BJ (cell line): Measurements from ENCODE around the gene CNOT4. TPM values are rescaled to one million over a fixed set of nuclear protein-coding genes. Genes with fewer than 3 reads are reported as not detected.

Experiments
- CTCF ChIA-PET: fragments of 350-600 bp; formaldehyde crosslinking; extraction: SDS; loops from one replicate; lab custom pipeline; 2021; ENCODE audit warnings: antibody characterized with exemption, inconsistent platforms; lab: Yijun Ruan, JAX
- POLR2A ChIA-PET: fragments of 300-600 bp; sonication (Branson Sonifier 250); formaldehyde crosslinking; extraction: SDS; loops from one replicate; lab custom pipeline; 2021; ENCODE audit warnings: antibody characterized with exemption; lab: Charles Lee
- DNase-seq: peaks from one replicate; pipeline ENCODE4 v3.0.0-alpha.2; 2011; ENCODE audit warnings: low read depth
- H3K27me3 ChIP-seq: 2 replicates; pipeline ENCODE4 v1.6.0; 2011; ENCODE audit warnings: low read length; ENCODE audit not compliant: control insufficient read depth, insufficient read depth
- H3K36me3 ChIP-seq: 2 replicates; pipeline ENCODE4 v1.5.1; 2011; ENCODE audit warnings: low read length; ENCODE audit not compliant: control insufficient read depth, insufficient read depth
- H3K4me3 ChIP-seq: 2 replicates; pipeline ENCODE4 v1.5.1; 2011; ENCODE audit warnings: low read depth, mild to moderate bottlenecking, control low read depth, low read length
- polyA plus RNA-seq: library from polyadenylated mRNA; depleted of rRNA; stranded (reverse); fragments of >200 nt; gene quantifications from 2 replicates; pipeline ENCODE4 v1.2.3, GENCODE V29; 2011
- TF ChIP-seq, protein P1 (sequence below): IDR thresholded peaks from 2 replicates; pipeline ENCODE4 v1.5.1; 2011; ENCODE audit warnings: low read depth, mild to moderate bottlenecking, control low read depth, inconsistent platforms, low read length, moderate library complexity; ENCODE audit not compliant: insufficient read depth

The CNOT4 gene
- polyA plus RNA-seq, 1 experiment = 11.0 TPM

GRCh38 chr7:135525426-135525825 lies 15.5 kb upstream of the CNOT4 start:
- H3K36me3 ChIP-seq = no peaks in the 10 kb centered on the region
- H3K4me3 ChIP-seq = no peak overlapping the region
- TF ChIP-seq, protein P1, sequence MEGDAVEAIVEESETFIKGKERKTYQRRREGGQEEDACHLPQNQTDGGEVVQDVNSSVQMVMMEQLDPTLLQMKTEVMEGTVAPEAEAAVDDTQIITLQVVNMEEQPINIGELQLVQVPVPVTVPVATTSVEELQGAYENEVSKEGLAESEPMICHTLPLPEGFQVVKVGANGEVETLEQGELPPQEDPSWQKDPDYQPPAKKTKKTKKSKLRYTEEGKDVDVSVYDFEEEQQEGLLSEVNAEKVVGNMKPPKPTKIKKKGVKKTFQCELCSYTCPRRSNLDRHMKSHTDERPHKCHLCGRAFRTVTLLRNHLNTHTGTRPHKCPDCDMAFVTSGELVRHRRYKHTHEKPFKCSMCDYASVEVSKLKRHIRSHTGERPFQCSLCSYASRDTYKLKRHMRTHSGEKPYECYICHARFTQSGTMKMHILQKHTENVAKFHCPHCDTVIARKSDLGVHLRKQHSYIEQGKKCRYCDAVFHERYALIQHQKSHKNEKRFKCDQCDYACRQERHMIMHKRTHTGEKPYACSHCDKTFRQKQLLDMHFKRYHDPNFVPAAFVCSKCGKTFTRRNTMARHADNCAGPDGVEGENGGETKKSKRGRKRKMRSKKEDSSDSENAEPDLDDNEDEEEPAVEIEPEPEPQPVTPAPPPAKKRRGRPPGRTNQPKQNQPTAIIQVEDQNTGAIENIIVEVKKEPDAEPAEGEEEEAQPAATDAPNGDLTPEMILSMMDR = no peak
- ChIA-PET POLR2A (no interaction called here), CTCF (interaction anchor here (1.4 kb wide), 1 partner anchor 244 kb away, joined by 5 read pairs; no protein-coding TSS in a partner anchor)
- H3K27me3 ChIP-seq = no peaks in the 10 kb centered on the region
- DNase-seq = no peak

DNA sequence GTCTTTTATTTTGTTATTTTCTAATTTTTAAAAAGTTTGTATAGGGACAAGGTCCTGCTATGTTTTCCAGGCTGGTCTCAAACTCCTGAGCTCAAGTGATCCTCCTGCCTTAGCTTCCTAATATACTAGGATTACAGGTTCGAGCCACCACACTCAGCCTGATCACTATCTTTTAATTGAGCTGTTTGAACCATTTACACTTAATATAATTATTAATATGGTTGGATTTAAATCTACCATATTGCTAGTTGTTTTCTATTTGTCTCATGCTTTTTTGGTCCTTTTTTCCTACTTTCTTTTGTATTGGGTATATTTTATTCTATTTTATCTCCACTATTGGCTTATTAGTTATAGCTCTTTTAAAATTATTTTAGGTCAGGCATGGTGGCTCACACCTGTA lies 13.2 kb upstream of the CNOT4 start:
- POLR2A ChIA-PET = no interaction called here
- Histone ChIP-seq H3K4me3 (no peak overlapping the region), H3K27me3 (no peaks in the 10 kb centered on the region), H3K36me3 (no peaks in the 10 kb centered on the region)
- CTCF ChIA-PET = interaction anchor here (1.8 kb wide), 1 partner anchor 242 kb away, joined by 6 read pairs; no protein-coding TSS in a partner anchor
- no peak for DNase-seq
- TF ChIP-seq, protein P1 = no peak

- Histone ChIP-seq H3K27me3 (no peaks in the 10 kb centered on the region), H3K4me3 (no peak overlapping the region), H3K36me3 (no peaks in the 10 kb centered on the region)
- TF ChIP-seq, protein P1 = no peak
- no peak for DNase-seq
- ChIA-PET POLR2A (no interaction called here), CTCF (interaction anchor here (1.8 kb wide), 1 partner anchor 241 kb away, joined by 6 read pairs; no protein-coding TSS in a partner anchor)
Observed at GRCh38 chr7:135522509-135522908, 12.6 kb upstream of the CNOT4 start.

GRCh38 chr7:135519871-135520270 lies 10.0 kb upstream of the CNOT4 start:
- CTCF ChIA-PET = no interaction called here

GRCh38 chr7:135519233-135519688 lies 9.4 kb upstream of the CNOT4 start:
- Histone ChIP-seq H3K27me3 (no peaks in the 10 kb centered on the region), H3K36me3 (no peaks in the 10 kb centered on the region), H3K4me3 (no peak overlapping the region)
- TF ChIP-seq, protein P1 = no peak
- CTCF ChIA-PET = no interaction called here
- no peak for DNase-seq
- POLR2A ChIA-PET = no interaction called here

More at GRCh38 chr7:135519871-135520270, 10.0 kb upstream of the CNOT4 start:
- POLR2A ChIA-PET = no interaction called here
- no peak overlapping the region for H3K4me3 ChIP-seq
- TF ChIP-seq, protein P1 = no peak
- H3K27me3 ChIP-seq = no peaks in the 10 kb centered on the region
- no peaks in the 10 kb centered on the region for H3K36me3 ChIP-seq
- DNase-seq = no peak
